NCI-H82 treated with DMSO at 0.1 percent for 48 hours (cell line): Measurements from ENCODE around the gene TSPEAR.
"Not testable (repeated sequence)": the region's sequence is repeated elsewhere in the genome, so short reads cannot be mapped to it uniquely, and the experiment has no call there.

ENCODE experiments used
- DNase-seq: peaks from one replicate; lab custom pipeline; 2025; ENCODE audit not compliant: unreplicated experiment; lab: John Stamatoyannopoulos, UW

Gene TSPEAR

GRCh38 chr21:44612669-44613229, 98.6 kb downstream of the TSPEAR start:
- no peak for DNase-seq

DNA sequence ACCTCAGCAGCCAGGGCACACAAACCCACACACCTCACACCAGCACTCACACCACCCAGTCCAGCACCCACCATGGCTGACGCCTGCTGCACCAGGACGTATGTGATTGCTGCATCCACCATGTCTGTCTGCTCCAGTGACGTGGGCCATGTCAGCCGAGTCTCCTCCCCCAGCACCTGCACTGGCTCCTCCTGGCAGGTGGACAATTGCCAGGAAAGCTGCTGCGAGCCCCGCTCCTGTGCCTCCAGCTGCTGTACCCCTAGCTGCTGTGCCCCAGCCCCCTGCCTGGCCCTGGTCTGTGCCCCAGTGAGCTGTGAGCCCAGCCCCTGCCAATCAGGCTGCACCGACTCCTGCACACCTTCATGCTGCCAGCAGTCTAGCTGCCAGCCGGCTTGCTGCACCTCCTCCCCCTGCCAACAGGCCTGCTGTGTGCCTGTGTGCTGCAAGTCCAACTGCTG, 99.3 kb downstream of the TSPEAR start, which contains the start of gene KRTAP10-8:
TSS of gene KRTAP10-8 (plus strand) at position 51 of the 458 bp plus-strand sequence. CDS start at position 73, 22 bp downstream.
- no peak for DNase-seq

- DNase-seq = no peak
These were observed 99.8 kb downstream of the TSPEAR start for GRCh38 chr21:44611551-44611950.

GRCh38 chr21:44610157-44610843, 101.1 kb downstream of the TSPEAR start:
- not testable (repeated sequence) for DNase-seq

DNA sequence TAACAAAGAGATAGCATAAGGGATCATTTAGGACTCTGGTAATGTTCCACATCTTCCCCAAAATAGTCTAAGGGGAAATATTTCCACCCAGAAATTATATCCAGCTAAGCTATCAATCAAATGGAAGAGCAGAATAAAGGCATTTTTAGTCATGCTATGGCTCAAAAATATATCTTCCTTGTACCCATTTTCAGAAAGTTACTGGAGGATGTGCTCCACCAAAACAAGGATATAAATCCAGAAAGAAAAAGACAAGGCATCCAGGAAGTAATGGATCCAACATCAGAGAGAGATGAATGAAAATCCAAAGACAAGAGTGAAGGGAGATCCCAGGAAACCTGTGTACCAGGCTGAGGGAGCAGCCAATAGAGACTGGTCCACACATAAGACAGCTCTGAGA, 102.2 kb downstream of the TSPEAR start:
- DNase-seq = no peak

DNA sequence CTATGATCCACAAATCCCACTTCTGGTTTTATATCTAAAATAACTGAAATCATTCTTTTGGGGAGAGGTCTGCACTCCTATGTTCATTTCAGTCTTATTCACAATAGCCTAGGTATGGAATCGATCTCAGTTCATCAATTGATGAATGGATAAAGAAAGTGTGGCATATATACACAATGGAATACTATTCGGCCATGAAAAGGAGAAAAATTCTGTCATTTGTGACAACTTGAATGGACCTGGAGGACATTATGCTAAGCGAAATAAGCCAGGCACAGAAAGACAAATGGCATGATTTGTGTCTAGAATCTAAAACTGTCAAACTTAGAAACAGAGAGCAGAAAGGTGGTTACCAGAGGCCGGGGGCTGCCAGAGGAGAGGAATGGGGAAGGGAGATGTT, 104.9 kb downstream of the TSPEAR start:
- DNase-seq = no peak

GRCh38 chr21:44603911-44604310, 107.5 kb downstream of the TSPEAR start:
- no peak for DNase-seq

GRCh38 chr21:44603109-44603875, 108.1 kb downstream of the TSPEAR start:
- DNase-seq = no peak

- DNase-seq = no peak
These were observed 108.9 kb downstream of the TSPEAR start for GRCh38 chr21:44602463-44602850.

DNA sequence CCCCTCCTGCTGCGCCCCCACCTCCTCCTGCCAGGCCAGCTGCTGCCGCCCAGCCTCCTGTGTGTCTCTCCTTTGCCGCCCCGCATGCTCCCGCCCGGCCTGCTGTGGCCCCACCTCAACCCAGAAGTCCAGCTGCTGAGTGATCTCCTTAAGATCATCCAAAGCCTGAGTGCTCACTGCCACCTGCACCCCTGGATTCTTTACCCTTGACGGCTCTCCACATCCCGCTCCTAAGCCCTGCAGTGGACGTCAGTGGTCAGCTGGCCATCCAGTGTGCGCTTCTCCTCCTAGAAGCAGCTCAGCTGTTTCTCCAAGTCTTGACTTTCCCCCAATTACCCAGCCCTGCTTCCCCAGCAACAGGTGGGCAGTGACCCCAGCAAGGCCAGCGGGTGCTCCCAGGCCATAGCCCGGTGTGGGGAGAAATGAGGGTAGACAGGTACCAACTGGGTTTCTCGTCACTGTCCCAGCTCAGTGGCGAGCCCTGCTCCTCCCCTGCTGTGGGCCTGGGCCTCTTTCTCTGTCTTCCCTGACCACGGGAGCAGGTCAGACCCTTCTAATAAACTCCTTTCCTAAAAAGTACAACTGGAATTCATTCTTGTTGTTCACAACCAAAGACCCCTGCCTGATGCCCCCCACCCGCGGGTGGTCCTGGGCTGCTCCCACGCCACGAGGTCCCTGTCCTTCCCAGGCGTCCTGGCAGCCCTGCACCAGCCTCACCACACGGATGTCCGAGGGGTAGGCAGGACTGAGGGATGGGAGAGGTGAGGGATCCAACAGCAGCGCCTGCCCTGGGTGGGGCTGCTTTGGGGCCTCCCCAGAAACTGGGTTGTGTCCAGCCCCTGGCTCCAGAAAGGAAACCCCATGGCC, 109.5 kb downstream of the TSPEAR start:
- no peak for DNase-seq

DNA sequence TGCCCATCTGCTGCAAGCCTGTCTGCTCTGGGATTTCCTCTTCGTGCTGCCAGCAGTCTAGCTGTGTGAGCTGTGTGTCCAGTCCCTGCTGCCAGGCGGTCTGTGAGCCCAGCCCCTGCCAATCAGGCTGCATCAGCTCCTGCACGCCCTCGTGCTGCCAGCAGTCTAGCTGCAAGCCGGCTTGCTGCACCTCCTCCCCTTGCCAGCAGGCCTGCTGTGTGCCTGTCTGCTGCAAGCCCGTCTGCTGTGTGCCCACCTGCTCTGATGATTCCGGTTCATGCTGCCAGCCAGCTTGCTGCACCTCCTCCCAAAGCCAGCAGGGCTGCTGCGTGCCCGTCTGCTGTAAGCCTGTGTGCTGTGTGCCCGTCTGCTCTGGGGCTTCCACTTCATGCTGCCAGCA, 110.3 kb downstream of the TSPEAR start:
- DNase-seq = not testable (repeated sequence)

- DNase-seq = not testable (repeated sequence)
These were observed 111.0 kb downstream of the TSPEAR start, which contains the start of gene KRTAP10-7 for GRCh38 chr21:44600118-44600978. TSS of gene KRTAP10-7 (plus strand) at chr21:44600597. CDS start at chr21:44600622, 25 bp downstream.

- no peak for DNase-seq
These were observed 111.9 kb downstream of the TSPEAR start for GRCh38 chr21:44599264-44600029.

GRCh38 chr21:44598061-44598460, 113.3 kb downstream of the TSPEAR start:
- DNase-seq = no peak

DNA sequence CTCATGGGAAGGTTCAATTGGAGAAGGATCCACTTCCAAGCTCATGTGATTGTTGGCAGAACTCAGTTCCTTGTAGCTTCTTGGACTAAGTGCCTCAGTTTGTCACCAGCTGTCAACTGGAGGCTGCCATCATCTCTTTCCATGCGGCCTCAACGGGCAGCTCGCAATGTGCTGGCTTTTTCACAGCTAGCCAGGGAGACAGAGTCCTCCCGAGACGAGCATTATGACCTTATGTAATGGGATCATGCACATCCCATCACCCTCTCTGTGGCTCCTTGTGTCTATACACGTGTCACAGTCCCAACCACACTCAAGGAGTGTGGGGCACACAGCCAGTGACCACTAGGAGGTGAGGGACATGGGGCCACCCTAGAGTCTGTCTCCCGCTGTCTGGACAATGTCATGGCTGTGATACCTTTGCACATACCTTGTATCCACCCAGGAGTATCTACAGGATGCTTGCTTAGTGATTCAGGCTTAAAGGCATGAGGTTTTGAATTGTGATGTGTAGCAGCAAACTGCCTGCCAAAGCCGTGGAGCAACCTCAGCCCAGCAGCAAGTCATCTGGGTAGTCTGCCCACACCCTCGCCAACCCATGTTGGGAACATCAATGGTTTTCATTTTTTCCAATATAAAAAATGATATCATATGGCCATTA, 115.2 kb downstream of the TSPEAR start:
- no peak for DNase-seq

GRCh38 chr21:44595524-44595923, 115.8 kb downstream of the TSPEAR start:
- no peak for DNase-seq

- DNase-seq = no peak
These were observed 116.9 kb downstream of the TSPEAR start for GRCh38 chr21:44594406-44594916.

DNA sequence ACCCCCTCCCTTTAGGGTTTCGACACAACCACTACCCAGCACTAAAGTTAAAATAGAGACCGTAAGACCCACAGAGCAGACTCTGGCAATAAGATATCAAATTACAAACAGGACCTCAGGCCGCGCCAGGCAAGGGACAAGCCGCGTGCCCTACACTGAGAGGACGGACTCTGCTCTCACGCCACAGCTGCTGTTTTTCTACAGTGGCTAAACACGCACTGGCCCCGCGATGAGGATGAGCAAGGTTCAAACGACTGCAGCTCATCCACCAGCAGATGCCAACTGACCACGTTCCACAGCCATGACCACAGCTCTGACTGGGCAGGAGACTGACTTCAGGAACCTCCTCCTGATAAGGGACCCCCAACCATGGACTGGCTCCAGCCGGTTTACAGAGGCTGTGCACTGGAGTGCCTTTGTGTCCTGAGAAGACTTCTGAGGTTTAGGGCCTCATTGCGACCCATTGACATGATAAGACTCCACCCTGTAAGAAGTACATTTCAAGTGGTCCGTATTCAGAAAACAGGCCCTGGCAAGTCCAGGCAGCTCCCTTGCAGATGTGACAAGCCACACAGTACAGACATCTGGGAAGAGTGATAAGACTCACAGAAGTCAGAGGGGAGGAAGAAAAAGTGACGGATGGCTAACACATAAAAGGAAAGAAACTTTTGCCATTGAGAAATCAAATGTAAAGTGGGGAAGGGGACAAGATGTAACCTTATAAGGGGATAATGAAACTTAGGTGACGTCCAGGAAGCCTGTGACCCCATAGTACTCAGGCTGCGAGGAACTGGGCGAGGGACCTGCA, 117.6 kb downstream of the TSPEAR start:
- DNase-seq = no peak
